ENCODE measurements around the gene RASGRF1.
"Not testable (repeated sequence)": the region's sequence is repeated elsewhere in the genome, so short reads cannot be mapped to it uniquely, and the experiment has no call there.

RASGRF1 gene

GRCh38 chr15:78946493-78946892 lies 144.1 kb downstream of the RASGRF1 start:
- DNase-seq (ENCODE audit: low read depth, low spot score) = no peak
- no peak overlapping the region for H3K4me3 ChIP-seq (ENCODE audit: low read length)

- peak within 1 kb of the TSS; percentile 46 for H3K4me3 ChIP-seq (ENCODE audit: low read length)
- no peak for DNase-seq (ENCODE audit: low read depth, low spot score)
Observed at GRCh38 chr15:78944669-78945407, 145.7 kb downstream of the RASGRF1 start, which contains the start of gene CTSH. Gene CTSH (minus strand): TSS chr15:78945046. CDS start chr15:78944981, 65 bp downstream.

- no peak overlapping the region for H3K4me3 ChIP-seq (ENCODE audit: low read length)
- DNase-seq (ENCODE audit: low read depth, low spot score) = no peak
Observed at GRCh38 chr15:78944202-78944625, 146.4 kb downstream of the RASGRF1 start.

- H3K4me3 ChIP-seq (ENCODE audit: low read length) = no peak overlapping the region
- no peak for DNase-seq (ENCODE audit: low read depth, low spot score)
Observed at GRCh38 chr15:78943692-78944091, 146.9 kb downstream of the RASGRF1 start.

GRCh38 chr15:78942741-78943140 lies 147.8 kb downstream of the RASGRF1 start:
- DNase-seq (ENCODE audit: low read depth, low spot score) = no peak
- no peak overlapping the region for H3K4me3 ChIP-seq (ENCODE audit: low read length)

GRCh38 chr15:78938658-78939488 lies 151.7 kb downstream of the RASGRF1 start:
- no peak for DNase-seq (ENCODE audit: low read depth, low spot score)
- H3K4me3 ChIP-seq (ENCODE audit: low read length) = no peak overlapping the region

GRCh38 chr15:78937132-78937739 lies 153.3 kb downstream of the RASGRF1 start:
- H3K4me3 ChIP-seq (ENCODE audit: low read length) = peak overlapping the region; percentile 35
- peak; percentile 87 for DNase-seq (ENCODE audit: low read depth, low spot score)

- DNase-seq (ENCODE audit: low read depth, low spot score) = no peak
- no peak overlapping the region for H3K4me3 ChIP-seq (ENCODE audit: low read length)
Observed at GRCh38 chr15:78934655-78935023, 155.9 kb downstream of the RASGRF1 start.

- no peak for DNase-seq (ENCODE audit: low read depth, low spot score)
- H3K4me3 ChIP-seq (ENCODE audit: low read length) = no peak overlapping the region
Observed at GRCh38 chr15:78933823-78934654, 156.5 kb downstream of the RASGRF1 start.

GRCh38 chr15:78933187-78933822 lies 157.3 kb downstream of the RASGRF1 start:
- DNase-seq (ENCODE audit: low read depth, low spot score) = no peak
- H3K4me3 ChIP-seq (ENCODE audit: low read length) = no peak overlapping the region

- no peak for DNase-seq (ENCODE audit: low read depth, low spot score)
- no peak overlapping the region for H3K4me3 ChIP-seq (ENCODE audit: low read length)
Observed at GRCh38 chr15:78932258-78932808, 158.2 kb downstream of the RASGRF1 start.

- no peak overlapping the region for H3K4me3 ChIP-seq (ENCODE audit: low read length)
- DNase-seq (ENCODE audit: low read depth, low spot score) = no peak
Observed at GRCh38 chr15:78931439-78932257, 158.9 kb downstream of the RASGRF1 start.

- no peak for DNase-seq (ENCODE audit: low read depth, low spot score)
- no peak overlapping the region for H3K4me3 ChIP-seq (ENCODE audit: low read length)
Observed at GRCh38 chr15:78930577-78931388, 159.8 kb downstream of the RASGRF1 start.

GRCh38 chr15:78929536-78930264 lies 160.9 kb downstream of the RASGRF1 start:
- no peak for DNase-seq (ENCODE audit: low read depth, low spot score)
- no peak overlapping the region for H3K4me3 ChIP-seq (ENCODE audit: low read length)

GRCh38 chr15:78928616-78929093 lies 161.9 kb downstream of the RASGRF1 start:
- DNase-seq (ENCODE audit: low read depth, low spot score) = no peak
- no peak overlapping the region for H3K4me3 ChIP-seq (ENCODE audit: low read length)

GRCh38 chr15:78928176-78928575 lies 162.4 kb downstream of the RASGRF1 start:
- H3K4me3 ChIP-seq (ENCODE audit: low read length); DNase-seq (ENCODE audit: low read depth, low spot score): not testable (repeated sequence)
